Measurements from ENCODE around the gene IRF8.

Gene IRF8

DNA sequence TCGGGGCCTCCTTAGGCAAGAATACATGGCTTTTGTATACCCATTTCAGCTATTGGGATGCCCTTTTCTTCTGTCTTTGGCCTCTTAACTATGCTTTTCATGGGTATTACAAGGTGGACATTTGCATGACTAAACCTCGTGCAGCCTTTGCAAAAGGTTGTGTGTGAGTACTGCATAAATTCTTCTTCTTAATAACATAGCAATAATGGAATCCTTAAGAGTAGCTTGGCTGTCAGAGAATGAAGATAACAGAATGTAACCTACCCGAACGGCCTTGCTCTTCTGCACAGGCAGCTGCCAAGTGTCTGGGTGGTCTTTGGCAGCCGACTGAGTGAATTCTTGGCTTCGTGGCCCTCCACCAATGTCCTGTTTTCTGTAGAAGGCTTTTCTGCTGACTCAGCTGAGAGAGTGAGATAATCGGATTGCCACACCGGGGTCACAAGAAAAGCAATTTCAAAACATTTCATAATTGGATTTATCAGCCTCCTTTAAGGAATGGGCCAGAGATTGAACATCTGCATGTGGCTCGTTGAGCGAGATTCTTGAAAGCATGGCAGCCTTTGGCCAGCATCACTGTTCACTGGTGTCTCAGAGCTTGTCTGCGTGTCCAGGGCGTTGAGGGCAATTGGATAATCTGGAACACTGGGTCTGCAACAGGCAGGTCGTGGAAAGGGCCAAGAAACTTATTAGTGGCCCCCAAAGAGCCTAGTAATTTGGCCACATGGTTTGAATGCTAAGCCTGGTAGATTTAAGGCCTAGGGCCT lies 13.4 kb downstream of the IRF8 start:
- in situ Hi-C loops (cut with HindIII; ENCODE audit: low sequenced_read_pairs), result no loop called here

DNA sequence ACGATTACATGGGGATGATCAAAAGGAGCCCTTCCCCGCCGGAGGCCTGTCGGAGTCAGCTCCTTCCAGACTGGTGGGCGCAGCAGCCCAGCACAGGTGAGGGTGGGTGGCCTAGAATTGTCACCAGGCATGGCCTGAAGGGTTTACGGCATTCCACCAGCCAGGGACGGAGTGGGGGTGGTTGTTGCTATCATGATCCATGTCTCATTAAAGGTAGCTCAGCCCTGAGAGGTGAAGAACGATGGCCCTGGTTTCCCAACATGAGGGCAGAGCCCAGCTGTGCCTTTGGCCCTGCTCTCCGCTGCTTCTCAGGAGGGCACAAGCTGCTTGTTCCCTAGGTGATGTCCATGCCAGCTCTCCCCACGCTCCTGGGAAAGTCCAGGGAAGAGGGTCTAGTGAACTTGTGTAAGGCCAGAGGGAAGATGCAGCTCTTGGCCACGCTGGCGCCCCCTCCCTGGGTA lies 14.2 kb downstream of the IRF8 start:
- in situ Hi-C loops (cut with HindIII; ENCODE audit: low sequenced_read_pairs), result no loop called here

DNA sequence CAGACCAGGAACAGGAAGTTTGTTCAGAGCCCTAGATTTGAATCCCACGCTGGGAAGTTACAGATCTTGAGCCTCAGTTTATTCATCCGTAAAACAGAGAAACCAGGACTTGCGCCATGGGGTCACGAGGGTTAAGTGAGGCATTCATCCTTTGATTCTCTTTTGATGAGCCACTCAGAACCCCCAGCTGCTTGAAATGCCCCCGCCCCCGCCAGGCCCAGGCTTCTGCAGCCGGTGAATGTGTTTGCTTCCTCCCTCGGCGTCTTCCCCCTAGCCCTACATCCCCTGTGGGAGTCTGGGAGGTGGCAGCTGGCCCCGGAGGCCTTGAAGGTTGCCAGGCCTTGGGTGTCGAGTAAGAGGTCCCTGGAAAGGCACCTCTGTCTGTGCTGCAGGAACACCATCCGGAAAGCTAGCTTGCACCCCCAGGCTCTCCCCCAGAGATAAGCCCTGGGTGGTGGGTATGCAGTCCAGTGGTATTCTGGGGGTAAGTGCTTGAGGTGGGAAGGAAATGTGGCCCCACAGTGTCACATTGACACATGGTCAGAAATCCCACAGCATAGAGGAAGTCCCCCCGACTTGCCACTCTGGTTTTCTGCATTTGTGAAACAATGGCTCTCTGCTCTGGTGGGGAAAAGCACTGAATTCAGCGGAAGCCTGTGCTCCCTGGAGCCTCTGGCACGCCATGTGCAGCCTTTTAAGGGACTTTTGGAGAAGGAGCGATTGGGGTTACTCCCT lies 14.9 kb downstream of the IRF8 start:
- in situ Hi-C loops (cut with HindIII; ENCODE audit: low sequenced_read_pairs), result no loop called here

DNA sequence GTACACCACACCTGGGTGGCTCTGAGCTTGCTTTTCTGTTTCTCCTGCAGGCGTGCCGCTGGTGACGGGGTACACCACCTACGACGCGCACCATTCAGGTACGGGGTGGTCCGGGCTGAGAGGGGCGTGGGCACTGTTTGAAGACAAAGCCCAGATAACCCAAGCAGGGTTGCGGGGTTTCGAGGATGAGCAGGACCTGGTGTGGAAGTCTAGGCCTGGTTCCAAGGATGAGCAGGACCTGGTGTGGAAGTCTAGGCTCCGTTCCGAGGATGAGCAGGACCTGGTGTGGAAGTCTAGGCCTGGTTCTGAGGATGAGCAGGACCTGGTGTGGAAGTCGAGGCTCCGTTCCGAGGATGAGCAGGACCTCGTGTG lies 15.4 kb downstream of the IRF8 start:
- in situ Hi-C loops (cut with HindIII; ENCODE audit: low sequenced_read_pairs), result no loop called here

DNA sequence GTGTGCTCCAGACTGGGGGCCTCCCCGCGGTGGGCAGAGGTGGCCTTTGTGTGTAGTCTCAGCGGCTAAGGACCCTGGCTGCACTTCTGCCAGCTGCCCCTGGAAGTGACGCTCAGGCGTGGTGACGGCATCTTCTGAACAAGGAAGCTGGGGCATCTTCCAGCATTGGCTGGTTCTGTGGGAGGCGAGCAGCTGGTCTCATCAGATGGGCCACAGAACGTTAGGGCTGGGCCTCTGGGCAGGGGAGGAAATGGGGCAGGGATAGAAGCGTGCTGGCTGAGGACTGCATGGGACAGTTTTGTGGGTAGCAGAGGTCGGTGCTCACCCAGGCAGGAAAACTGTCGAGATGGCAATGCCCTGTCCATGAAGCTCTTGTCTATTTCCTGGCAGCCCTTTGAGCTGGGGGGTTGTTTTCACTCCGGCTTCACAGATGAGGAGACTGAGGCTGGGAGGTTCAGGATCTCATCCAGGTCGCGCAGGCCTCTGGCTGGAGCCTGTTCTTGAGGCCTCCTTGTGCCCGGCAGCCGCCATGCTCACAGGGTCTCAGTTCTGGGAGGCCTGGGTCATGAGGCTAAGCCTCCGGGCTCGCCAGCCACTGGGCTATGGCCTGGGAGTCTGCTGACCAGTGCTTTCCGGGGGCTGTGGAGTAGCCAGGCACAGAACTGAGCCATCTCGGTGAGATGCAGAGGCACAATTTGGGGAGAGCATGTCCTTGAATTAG lies 16.3 kb downstream of the IRF8 start:
- in situ Hi-C loops (cut with HindIII; ENCODE audit: low sequenced_read_pairs), result no loop called here

DNA sequence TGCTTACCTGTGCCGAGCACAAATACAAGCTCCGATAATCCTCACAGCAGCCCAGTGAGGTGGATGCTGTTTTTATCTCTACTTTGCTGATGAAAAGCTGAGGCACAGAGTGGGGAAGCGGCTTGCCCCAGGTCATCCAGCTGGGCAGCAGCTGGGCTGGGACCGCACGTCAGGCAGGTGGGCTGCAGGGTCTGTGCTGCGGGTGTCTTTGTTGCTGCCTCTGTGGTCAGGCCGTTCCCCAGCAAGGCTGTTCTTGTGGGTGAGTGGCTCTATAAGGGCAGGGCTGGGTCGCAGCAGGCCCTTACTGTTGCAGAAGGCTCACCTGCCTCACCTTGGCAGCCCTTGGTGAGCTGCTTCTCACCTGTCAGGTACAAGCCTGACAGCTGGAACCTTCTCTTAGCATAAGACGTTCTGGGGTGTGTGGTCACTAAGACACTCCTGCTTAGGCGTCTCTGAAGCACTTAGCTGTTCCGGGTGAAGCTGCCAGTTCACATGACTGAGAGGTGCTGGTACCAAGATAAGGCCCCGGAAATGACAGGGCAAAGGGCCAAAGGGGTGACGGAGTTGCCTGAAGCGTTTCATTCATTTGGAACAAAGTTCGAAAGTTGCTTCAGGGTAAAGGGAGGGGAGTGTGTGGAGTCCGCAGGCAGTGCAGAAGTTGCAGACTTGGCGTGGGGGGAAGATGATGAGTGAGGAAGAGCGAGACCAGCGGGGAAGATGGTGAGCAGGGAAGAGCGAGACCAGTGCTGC lies 17.4 kb downstream of the IRF8 start:
- in situ Hi-C loops (cut with HindIII; ENCODE audit: low sequenced_read_pairs), result no loop called here

DNA sequence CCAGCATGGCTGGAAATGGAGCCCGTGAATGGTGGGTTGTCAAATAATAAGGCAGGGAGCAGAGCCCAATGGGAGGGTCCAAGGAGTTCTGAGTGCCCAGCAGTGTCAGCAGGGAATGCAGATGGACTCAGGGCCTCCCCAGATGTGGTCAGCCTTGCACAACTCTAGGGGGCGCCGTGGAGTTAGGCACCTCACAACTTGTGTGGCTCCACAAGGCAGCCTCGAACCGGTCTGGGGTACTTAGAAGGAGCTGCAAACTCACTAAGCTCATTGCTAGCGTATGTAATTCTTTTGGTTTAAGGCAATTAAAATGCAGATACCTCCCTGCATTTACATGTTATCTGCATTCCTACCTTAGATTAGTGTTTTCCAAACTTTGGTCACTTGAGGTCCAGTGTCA lies 18.1 kb downstream of the IRF8 start:
- in situ Hi-C loops (cut with HindIII; ENCODE audit: low sequenced_read_pairs), result no loop called here

DNA sequence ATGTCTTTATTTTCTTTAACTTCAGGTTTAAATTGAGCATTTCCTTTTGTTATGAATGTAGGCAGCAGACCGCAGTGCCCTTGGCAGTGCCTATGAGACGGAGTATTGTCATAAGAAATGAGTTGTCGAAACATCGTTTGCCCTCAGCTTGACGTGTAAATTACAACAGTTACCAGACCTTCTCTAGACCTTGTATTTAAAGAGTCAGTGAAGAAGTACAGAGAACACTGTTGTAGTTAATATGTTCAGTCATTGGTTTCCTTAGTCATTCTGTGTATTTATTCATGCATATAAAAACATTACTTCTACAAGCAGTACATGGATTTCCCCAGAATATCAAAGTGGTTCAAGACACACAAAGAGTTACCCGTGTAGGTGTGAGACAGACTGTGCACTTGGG lies 19.0 kb downstream of the IRF8 start:
- in situ Hi-C loops (cut with HindIII; ENCODE audit: low sequenced_read_pairs), result no loop called here

DNA sequence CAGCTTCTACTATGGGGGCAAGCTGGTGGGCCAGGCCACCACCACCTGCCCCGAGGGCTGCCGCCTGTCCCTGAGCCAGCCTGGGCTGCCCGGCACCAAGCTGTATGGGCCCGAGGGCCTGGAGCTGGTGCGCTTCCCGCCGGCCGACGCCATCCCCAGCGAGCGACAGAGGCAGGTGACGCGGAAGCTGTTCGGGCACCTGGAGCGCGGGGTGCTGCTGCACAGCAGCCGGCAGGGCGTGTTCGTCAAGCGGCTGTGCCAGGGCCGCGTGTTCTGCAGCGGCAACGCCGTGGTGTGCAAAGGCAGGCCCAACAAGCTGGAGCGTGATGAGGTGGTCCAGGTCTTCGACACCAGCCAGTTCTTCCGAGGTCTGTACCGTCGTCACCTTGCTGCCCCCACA lies 19.5 kb downstream of the IRF8 start:
- in situ Hi-C loops (cut with HindIII; ENCODE audit: low sequenced_read_pairs), result no loop called here

DNA sequence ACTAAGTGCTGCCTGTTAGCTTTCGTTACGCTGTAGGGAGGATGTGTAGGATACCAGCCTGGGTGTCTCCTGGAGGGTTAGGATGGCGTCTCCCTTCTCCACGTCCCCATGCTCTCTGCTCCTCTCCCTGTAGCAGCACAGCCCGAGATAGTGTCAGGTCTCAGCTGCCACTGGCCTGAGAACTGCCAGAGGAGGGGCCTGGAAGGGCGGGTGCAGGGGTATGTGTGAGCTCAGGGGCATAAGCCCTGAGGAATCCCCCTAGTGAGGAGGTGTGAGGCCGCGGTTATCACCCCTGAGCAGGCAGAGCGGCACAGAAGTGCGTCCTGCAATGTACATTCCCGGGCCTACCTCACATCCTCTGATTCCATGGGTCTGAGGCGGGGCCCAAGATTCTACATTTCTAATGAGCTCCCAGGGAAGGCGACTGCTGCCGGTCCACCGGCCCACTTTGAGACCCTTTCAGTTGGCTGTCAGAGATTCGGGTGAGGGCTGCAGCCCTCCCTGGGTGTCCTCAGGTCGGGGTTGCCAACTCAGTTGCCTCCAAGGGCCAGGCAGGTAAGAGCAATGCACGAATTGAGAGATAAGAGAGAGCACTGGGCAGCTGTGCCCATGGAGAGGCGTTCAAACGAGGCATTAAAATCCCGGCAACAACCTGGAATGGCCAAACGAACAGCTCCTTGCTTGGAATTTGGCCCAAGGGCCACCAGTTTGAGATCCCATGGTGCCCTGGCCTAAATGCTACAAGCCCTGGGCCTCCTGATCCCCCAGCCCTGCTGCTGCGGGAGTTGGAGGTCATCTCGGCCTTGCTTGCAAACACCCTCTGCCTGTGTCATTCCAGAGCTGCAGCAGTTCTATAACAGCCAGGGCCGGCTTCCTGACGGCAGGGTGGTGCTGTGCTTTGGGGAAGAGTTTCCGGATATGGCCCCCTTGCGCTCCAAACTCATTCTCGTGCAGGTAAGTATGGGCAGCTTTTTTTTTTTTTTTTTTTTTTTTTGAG lies 20.6 kb downstream of the IRF8 start:
- in situ Hi-C loops (cut with HindIII; ENCODE audit: low sequenced_read_pairs), result no loop called here

DNA sequence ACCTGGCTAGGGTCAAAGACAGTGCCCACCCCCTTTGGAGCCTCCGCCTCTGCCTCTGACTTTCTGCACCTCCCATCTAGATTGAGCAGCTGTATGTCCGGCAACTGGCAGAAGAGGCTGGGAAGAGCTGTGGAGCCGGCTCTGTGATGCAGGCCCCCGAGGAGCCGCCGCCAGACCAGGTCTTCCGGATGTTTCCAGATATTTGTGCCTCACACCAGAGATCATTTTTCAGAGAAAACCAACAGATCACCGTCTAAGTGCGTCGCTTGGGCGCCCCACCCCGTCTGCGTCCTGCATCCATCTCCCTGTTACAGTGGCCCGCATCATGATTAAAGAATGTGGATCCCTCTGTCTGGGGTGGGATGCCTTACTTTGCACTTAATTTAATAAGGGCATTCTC lies 22.1 kb downstream of the IRF8 start:
- in situ Hi-C loops (cut with HindIII; ENCODE audit: low sequenced_read_pairs), result no loop called here

DNA sequence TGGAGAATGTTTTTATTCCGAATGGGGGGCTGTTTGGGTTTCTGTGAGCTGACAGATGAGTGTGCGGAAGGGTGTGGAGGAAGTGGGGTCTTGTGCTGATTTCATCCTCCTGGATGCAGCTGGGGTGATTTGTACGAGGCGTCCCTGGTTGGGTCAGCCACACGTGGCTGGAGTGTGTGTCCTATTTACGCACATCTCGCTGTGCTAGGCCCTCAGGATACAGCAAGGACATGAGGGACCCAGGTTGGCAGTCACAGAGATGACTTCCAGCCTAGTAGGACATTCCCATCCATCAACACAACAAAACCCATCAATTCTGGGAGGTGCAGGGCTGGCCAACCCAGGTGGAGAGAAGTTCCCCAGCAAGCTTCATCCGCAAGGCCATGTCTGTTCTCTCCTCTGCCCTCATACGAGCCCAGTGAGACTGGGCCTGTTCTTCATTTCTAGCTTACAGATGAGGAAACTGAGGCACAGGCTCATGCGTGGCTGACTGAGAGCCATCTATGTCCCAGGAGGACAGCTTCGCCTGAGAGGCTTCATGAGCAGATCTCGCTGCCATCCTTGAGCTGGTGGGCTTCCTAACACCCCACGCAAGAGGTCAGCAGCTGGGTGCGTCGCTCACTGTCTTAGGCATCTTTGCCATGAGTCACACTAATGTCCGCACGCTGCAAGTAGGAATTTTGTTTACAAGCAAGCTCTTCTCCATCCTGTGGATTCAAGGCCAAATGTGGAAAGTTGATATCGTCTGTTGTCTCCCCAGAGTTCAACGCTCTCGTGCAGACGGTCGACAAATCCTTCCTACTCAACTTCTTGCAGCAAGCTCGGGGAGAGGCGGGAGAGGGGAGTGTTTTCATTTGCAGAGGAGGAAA lies 24.4 kb downstream of the IRF8 start:
- in situ Hi-C loops (cut with HindIII; ENCODE audit: low sequenced_read_pairs), result no loop called here

DNA sequence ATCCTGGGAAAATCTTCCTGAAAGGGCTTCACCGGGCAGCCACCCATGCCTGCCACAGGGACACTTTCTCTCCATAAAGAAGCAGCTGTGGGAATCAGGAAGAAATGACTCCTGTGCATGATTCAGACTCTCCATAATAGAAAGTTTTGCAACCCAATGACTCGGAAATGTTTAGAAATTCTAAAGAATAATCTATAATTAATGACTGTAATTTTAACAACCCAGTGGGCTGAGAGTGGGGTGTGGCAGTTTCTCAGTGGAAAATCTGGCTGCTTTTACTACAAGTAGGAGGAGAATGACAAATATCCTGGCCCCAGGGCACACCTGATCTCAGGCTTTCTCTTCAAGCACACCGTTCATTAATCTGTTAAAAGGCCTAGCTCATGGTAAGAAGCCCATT lies 25.7 kb downstream of the IRF8 start:
- in situ Hi-C loops (cut with HindIII; ENCODE audit: low sequenced_read_pairs), result no loop called here

DNA sequence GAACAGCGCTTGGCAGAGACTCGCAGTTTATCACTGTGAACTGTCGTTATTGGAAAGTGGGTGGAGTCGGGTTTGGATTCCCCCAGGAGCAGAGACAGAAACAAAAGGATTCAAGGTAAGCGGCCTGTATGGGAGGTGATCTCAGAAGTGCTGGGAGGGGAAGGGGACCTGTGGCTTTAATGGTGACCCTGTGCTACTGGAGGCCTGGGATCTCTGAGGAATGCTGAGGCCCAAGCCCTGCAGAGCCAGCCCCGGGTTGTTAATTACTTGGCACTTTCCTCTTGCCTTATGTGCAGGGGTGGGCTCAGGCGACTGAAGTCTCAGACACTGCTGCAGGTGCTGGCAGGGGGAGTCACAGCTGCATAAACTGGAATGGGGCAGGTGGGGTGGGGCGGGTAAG lies 27.4 kb downstream of the IRF8 start:
- in situ Hi-C loops (cut with HindIII; ENCODE audit: low sequenced_read_pairs), result no loop called here

DNA sequence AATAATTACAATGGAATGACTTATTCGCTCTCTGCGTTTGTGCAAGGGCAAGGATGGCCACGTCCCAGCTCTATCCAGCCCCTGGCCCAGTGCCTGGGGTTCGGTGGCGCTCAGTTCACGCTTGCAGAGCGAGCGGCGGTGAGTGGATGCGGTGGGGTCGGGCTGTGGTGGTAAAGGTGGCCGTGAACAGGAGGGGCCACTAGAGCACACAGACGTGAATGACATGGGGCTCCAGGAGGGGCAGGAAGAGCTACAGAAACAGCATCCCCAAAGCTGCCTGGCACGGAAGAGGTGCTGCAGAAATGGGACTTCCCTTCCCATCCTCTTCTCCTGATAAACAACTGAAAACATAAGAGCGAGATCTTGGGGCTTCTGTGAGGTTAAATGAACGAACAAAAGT lies 28.4 kb downstream of the IRF8 start:
- in situ Hi-C loops (cut with HindIII; ENCODE audit: low sequenced_read_pairs), result no loop called here

DNA sequence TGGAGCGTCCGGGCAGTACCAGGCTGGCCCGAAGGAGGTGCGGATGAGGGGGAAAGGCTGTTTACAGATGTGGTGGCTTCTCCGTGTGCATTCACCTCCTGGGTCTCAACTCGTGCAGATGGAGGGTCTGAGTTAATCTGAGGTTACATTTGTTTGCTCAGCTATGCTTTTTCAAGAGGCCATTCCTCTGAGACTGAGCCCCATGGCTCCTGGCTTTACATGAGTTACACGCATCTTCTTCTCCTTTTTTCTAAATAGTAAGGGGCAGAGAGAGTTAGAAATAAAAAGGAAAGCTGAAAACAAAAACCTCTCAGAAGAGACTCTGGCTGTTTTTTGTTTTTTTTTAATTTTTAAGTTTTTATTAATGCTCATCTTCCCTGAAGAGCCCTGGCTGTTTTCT lies 29.0 kb downstream of the IRF8 start:
- in situ Hi-C loops (cut with HindIII; ENCODE audit: low sequenced_read_pairs), result no loop called here

DNA sequence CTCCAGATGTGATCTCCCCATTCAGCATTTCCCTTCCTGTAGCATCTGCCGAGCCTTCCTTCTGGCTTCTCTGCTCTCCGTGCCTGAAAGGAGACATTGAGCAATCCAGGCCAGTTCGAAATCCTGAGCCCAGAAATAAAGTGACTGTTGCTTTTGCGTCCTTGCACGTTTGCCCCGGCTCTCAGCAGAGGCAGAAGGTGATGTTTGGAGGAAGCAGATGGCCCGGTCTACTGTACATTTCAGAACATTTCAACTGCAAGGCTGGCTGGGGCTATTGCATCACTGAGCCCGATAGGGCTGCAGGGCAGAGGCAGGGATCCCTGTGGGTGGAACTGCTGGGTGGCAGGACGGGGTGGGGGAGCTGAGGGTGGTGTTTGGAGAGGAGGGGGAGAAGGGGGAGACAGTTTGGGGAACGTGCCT lies 29.4 kb downstream of the IRF8 start:
- in situ Hi-C loops (cut with HindIII; ENCODE audit: low sequenced_read_pairs), result no loop called here

DNA sequence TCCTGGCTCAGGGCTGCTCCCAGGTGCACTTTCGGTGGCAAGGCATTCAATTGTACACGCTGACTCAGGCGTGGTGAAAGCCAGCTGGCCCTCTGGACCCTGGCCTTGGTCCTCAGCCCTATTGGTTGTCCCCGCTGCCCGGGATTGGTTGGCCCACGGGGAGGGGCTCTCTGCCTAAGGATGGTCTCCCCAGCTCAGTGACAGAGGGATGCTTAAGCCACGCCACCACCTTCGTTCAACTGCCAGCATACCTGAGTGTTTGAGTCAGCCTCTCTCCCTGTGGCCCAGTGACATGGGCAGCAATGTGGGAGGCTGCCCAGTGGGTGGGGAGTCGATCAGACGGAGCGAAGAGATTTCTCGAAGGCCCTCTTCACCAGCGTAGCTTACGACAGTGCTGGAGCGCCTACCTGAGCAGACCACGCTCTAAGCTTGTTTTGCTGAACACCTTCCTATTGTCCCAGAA lies 30.3 kb downstream of the IRF8 start:
- in situ Hi-C loops (cut with HindIII; ENCODE audit: low sequenced_read_pairs), result no loop called here

DNA sequence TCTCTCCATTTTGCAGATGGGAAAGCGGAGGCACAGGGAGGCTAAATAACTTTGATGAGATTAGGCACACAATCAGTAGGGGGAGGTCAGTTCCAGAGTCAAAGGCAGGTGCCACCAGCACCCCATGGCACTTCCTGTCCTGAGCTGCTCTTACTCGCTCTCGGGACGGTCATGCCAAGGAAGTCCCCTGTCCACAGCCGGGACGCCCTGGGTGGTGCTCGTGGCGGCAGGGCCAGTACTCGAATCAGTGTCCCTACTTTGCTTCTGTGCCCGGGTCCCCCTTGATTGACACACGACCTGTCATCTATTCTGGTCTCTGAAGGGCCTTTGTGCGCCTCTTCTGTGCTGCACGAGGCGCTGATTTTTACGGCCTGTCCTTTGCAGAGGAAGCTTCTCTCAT lies 31.3 kb downstream of the IRF8 start:
- in situ Hi-C loops (cut with HindIII; ENCODE audit: low sequenced_read_pairs), result no loop called here

Measured in DLD1 (cell line).